Mesothelial cell of epicardium (in vitro differentiated cells): ENCODE results near the gene HIPK4. TPM values are rescaled to one million over a fixed set of nuclear protein-coding genes. Genes with fewer than 3 reads are reported as not detected.

Experiments used
- DNase-seq, 2 experiments: peaks; one replicate each; pipeline ENCODE4 v3.0.0; 2021; ENCODE audit warnings: low spot score in 2 of 2; ENCODE audit not compliant: unreplicated experiment in 2 of 2
- H3K27ac Mint-ChIP-seq: 2 replicates; pipeline ENCODE4 v1.8.0; 2021; ENCODE audit warnings: mixed read lengths
- H3K27me3 Mint-ChIP-seq: 2 replicates; pipeline ENCODE4 v1.8.0; 2021; ENCODE audit warnings: low read depth, mixed read lengths
- H3K36me3 Mint-ChIP-seq: 2 replicates; pipeline ENCODE4 v1.8.0; 2021; ENCODE audit warnings: mixed read lengths
- H3K4me1 Mint-ChIP-seq: 2 replicates; pipeline ENCODE4 v1.8.0; 2021; ENCODE audit warnings: mixed read lengths
- H3K4me3 Mint-ChIP-seq: 2 replicates; pipeline ENCODE4 v1.8.0; 2021; ENCODE audit warnings: mild to moderate bottlenecking, moderate library complexity, mixed read lengths
- H3K9me3 Mint-ChIP-seq: 2 replicates; pipeline ENCODE4 v1.8.0; 2021; ENCODE audit warnings: mixed read lengths
- CTCF ChIP-seq: fragments of 200-600 bp; sonication (generic); IDR thresholded peaks from one replicate; pipeline ENCODE4 v1.5.0; 2021; ENCODE audit warnings: antibody characterized with exemption; ENCODE audit not compliant: unreplicated experiment
- total RNA-seq: library from RNA; stranded (reverse); gene quantifications from 3 replicates; pipeline ENCODE4 v1.2.1, GENCODE V29; 2021

The HIPK4 gene
- total RNA-seq, 1 donor from 2014 or later: 0.31 TPM

DNA sequence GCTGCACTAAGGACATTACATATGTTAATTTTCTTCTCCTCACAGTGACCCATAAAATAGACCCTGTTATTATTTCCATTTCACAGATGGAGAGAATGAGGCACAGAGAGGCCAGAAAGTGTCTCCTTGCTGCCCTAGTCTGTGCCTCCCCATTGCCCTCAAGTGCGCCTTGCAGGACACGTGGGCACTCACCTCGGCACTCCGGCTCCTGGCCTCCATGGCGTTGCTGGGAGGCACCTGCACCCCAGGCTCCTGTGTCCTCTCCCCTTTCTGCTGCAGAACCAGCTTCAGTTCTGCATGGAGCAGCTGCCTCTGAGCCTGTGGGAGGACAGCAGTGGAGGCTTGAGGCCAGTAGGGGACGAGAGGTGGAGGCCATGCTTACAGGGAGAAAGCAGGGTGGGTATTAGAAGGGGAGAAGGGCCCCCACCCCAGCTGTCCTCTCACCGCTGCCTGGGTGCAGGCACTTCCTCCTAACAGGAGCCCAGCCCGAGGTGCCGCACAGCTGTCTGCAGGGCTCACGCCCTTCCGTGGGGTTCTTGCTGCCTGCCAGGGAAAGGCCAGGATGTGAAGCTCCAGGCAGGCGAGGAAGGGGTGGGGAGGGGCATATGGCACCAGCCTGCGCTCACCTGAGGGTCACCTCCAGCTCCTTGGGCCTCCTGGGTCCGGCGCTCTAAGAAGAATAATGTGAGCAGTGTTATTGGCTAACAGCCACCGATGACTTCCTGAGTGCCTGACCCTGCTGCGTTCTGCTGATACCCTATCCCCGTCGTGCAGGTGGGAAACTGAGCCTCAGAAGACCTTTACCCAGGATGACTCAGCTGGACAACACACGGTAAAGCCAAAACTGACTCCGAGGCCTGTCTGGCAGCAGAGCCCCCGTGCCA lies 18.0 kb upstream of the HIPK4 start:
- no peak overlapping the region for H3K27ac Mint-ChIP-seq
- DNase-seq: no peak
- no peak for TF ChIP-seq CTCF
- no peak overlapping the region for H3K4me3 Mint-ChIP-seq
- H3K36me3 Mint-ChIP-seq: no peaks in the 10 kb centered on the region
- no peaks in the 10 kb centered on the region for H3K27me3 Mint-ChIP-seq
- H3K9me3 Mint-ChIP-seq: no peaks in the 10 kb centered on the region
- peaks cover 4% of the 10 kb centered on the region for H3K4me1 Mint-ChIP-seq

DNA sequence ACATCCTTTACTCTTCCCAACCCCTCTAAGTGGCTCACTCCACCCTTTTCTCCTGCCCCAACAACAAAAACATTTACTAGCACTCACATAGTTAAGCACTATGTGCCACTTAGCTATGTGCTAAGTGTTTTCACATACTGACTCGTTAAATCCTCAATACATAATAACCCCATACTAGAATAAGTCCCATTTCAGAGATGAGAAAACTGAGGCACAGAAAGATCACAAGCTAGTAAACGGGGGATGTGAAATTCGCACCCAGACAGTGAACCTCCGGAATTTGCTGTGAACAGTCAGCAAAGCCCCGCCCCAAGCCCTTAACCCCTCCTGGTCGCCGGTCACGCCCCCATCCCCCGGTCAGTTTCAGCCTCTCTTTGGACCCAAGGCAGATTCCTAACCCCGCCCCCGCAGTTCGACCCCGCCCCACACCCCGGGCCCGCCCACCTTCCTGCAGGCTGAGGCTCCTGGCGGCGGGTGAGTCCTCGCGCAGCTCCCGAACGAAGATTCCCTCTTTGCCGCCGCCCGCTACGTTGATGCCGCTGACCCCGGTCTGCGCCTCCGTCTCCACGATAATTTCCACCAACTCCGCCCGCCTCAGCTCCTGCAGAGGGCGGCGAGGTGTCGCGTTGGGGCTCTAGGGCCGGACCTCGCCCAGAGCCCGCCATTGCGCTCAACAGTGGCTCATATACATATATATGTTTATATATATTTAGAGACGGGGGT lies 13.4 kb upstream of the HIPK4 start:
- no peaks in the 10 kb centered on the region for H3K27me3 Mint-ChIP-seq
- no peaks in the 10 kb centered on the region for H3K9me3 Mint-ChIP-seq
- peak overlapping the region; percentile 85 for H3K4me3 Mint-ChIP-seq
- peak overlapping the region; percentile 68 for H3K27ac Mint-ChIP-seq
- H3K4me1 Mint-ChIP-seq: peaks cover 4% of the 10 kb centered on the region
- H3K36me3 Mint-ChIP-seq: no peaks in the 10 kb centered on the region
- TF ChIP-seq CTCF: no peak
- DNase-seq: peak; percentile 62 to 81

GRCh38 chr19:40400559-40400958 lies 10.6 kb upstream of the HIPK4 start:
- no peak for TF ChIP-seq CTCF
- no peaks in the 10 kb centered on the region for H3K36me3 Mint-ChIP-seq
- no peak overlapping the region for H3K27ac Mint-ChIP-seq
- no peaks in the 10 kb centered on the region for H3K27me3 Mint-ChIP-seq
- H3K4me3 Mint-ChIP-seq: no peak overlapping the region
- H3K4me1 Mint-ChIP-seq: peaks cover 4% of the 10 kb centered on the region
- no peaks in the 10 kb centered on the region for H3K9me3 Mint-ChIP-seq
- DNase-seq: no peak

DNA sequence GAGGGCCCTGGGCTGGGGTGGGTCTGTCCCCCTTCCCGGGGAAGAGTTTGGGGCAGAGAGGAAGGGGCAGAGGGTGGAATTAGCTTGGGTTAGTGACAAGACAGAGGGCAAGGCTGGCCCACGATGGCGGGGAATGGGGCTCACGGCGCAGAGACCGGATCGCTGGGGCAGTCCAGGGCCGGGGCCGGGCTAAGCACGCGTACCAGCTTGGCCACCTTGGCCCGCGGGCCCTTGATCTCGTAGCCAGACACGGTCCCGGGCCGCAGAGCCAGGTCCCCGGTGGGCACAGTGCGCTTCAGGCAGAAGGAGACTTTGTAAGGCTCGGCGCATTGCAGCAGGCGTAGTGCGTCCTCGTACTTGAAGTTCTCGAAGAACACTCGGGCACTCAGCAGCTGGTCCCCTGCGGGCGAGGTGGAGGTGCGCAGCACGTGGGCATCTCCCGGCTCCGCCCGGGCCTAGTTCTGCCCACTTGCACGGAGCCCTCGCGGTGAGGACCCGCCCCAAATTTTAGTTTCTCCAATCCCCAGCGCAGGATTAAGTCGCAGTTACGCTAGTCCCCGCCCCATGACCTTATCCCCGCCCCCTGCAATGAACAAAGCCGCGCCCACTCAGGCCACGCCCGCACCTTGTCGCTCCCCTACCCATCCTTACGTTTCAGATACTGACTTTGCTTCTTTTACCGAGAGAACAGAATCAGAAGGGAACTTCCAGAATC lies 8.6 kb upstream of the HIPK4 start:
- no peak for DNase-seq

DNA sequence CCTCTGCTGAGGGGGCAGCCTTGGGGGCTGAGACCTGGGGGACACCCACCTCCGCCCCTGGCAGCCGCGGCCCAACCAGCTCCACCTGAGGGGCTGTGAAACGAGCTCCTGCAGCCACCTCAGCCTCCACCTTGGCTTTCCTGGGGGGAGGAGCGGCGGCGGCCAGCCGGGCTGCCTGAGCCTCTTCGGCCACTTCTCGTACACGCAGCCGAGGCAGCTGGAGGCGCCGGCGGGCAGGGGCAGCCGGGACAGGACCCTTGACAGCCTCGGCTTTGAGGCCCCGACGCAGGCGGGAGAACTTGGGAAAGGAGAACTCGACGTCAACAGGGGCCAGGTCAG lies 7.6 kb upstream of the HIPK4 start:
- no peaks in the 10 kb centered on the region for H3K27me3 Mint-ChIP-seq
- no peak for TF ChIP-seq CTCF
- H3K4me1 Mint-ChIP-seq: peaks cover 2% of the 10 kb centered on the region
- no peak for DNase-seq
- no peaks in the 10 kb centered on the region for H3K9me3 Mint-ChIP-seq
- no peak overlapping the region for H3K4me3 Mint-ChIP-seq
- no peaks in the 10 kb centered on the region for H3K36me3 Mint-ChIP-seq
- H3K27ac Mint-ChIP-seq: no peak overlapping the region

More for the DNA sequence above, 8.6 kb upstream of the HIPK4 start:
- no peaks in the 10 kb centered on the region for H3K9me3 Mint-ChIP-seq
- H3K4me3 Mint-ChIP-seq: no peak overlapping the region
- no peaks in the 10 kb centered on the region for H3K27me3 Mint-ChIP-seq
- H3K27ac Mint-ChIP-seq: no peak overlapping the region
- no peak for TF ChIP-seq CTCF
- H3K36me3 Mint-ChIP-seq: no peaks in the 10 kb centered on the region
- peaks cover 3% of the 10 kb centered on the region for H3K4me1 Mint-ChIP-seq
